ENCODE results near the gene FRS3.

Gene FRS3

GRCh38 chr6:41821266-41821665 is 41.6 kb upstream of the FRS3 start:
- DNase-seq (ENCODE audit: extremely low read depth, insufficient read length), result no peak
- no peaks in the 10 kb centered on the region for H3K27me3 ChIP-seq (replicated peaks; ENCODE audit: control insufficient read depth, insufficient read depth, low read length)
- no peak overlapping the region for H3K4me3 ChIP-seq (replicated peaks; ENCODE audit: low read depth, low read length)
- no peaks in the 10 kb centered on the region for H3K36me3 ChIP-seq (ENCODE audit: control insufficient read depth, insufficient read depth, low read length)
- TF ChIP-seq, protein P1, sequence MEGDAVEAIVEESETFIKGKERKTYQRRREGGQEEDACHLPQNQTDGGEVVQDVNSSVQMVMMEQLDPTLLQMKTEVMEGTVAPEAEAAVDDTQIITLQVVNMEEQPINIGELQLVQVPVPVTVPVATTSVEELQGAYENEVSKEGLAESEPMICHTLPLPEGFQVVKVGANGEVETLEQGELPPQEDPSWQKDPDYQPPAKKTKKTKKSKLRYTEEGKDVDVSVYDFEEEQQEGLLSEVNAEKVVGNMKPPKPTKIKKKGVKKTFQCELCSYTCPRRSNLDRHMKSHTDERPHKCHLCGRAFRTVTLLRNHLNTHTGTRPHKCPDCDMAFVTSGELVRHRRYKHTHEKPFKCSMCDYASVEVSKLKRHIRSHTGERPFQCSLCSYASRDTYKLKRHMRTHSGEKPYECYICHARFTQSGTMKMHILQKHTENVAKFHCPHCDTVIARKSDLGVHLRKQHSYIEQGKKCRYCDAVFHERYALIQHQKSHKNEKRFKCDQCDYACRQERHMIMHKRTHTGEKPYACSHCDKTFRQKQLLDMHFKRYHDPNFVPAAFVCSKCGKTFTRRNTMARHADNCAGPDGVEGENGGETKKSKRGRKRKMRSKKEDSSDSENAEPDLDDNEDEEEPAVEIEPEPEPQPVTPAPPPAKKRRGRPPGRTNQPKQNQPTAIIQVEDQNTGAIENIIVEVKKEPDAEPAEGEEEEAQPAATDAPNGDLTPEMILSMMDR (IDR thresholded peaks at IDR 0.05; ENCODE audit: insufficient read depth, low read length, poor library complexity, severe bottlenecking), result no peak

DNA sequence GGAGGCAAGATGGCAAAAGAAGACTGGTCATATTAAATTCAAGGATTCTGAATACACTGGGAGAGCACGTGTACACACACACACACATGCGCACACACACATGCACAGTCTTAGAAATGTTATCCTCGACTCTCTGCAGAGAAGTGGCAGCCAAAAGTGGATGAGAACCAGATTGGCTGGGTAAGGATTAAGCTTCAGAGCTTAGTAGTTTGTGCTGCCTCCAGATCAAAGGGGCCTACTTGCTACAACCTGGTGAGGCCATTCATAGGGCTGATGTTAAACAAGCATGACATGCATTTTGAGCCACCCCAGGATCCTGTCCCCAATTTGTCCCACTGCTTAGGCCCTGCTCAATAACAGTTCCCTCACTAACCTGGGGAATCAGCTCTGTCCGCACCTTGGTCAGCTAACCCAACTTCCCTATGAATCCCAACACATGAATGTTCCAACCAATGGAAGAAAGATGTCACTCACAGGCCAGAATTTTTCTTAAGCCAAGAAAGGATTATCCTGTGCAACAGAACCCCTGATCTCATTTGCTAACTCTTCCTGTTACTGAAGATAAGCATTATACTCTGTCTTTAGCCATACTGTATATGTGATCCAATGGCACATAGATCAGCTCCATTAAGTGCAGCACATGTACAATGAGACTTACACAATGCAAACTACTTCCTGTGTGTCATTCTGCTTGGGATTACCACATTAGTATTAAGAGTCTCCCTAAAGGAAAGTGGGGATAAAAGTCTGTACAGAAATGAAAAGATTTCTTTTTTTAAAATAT is 38.8 kb upstream of the FRS3 start:
- no peaks in the 10 kb centered on the region for H3K27me3 ChIP-seq (replicated peaks; ENCODE audit: control insufficient read depth, insufficient read depth, low read length)
- TF ChIP-seq, protein P1 (IDR thresholded peaks at IDR 0.05; ENCODE audit: insufficient read depth, low read length, poor library complexity, severe bottlenecking), result no peak
- DNase-seq (ENCODE audit: extremely low read depth, insufficient read length), result no peak
- H3K4me3 ChIP-seq (replicated peaks; ENCODE audit: low read depth, low read length), result no peak overlapping the region
- no peaks in the 10 kb centered on the region for H3K36me3 ChIP-seq (ENCODE audit: control insufficient read depth, insufficient read depth, low read length)

- H3K27me3 ChIP-seq (replicated peaks; ENCODE audit: control insufficient read depth, insufficient read depth, low read length), result no peaks in the 10 kb centered on the region
- H3K4me3 ChIP-seq (replicated peaks; ENCODE audit: low read depth, low read length), result no peak overlapping the region
- no peak for DNase-seq (ENCODE audit: extremely low read depth, insufficient read length)
- TF ChIP-seq, protein P1 (IDR thresholded peaks at IDR 0.05; ENCODE audit: insufficient read depth, low read length, poor library complexity, severe bottlenecking), result no peak
- H3K36me3 ChIP-seq (ENCODE audit: control insufficient read depth, insufficient read depth, low read length), result no peaks in the 10 kb centered on the region
Observed at GRCh38 chr6:41815587-41815986, 35.9 kb upstream of the FRS3 start.

DNA sequence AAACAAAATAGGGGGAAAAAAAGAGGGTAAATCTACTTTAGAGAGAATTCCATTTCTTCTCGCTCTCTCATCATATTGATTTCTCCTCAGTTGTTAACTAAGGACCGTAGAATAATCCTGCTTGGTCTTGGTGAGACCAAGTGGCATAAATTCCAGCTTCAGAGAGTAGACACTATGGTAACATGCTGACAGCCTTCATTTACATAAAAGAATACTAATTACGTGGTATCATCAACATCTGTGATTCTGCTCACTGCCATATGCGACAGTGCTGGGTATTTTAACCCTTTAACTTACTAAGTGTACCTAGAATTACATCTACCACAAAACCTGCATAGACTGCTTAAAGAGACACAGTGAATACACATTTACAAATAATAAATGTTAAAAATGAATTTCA is 34.9 kb upstream of the FRS3 start:
- Histone ChIP-seq H3K36me3 (ENCODE audit: control insufficient read depth, insufficient read depth, low read length) (no peaks in the 10 kb centered on the region), H3K27me3 (replicated peaks; ENCODE audit: control insufficient read depth, insufficient read depth, low read length) (no peaks in the 10 kb centered on the region), H3K4me3 (replicated peaks; ENCODE audit: low read depth, low read length) (no peak overlapping the region)
- TF ChIP-seq, protein P1 (IDR thresholded peaks at IDR 0.05; ENCODE audit: insufficient read depth, low read length, poor library complexity, severe bottlenecking), result no peak
- DNase-seq (ENCODE audit: extremely low read depth, insufficient read length), result no peak

- TF ChIP-seq, protein P1 (IDR thresholded peaks at IDR 0.05; ENCODE audit: insufficient read depth, low read length, poor library complexity, severe bottlenecking), result no peak
- Histone ChIP-seq H3K27me3 (replicated peaks; ENCODE audit: control insufficient read depth, insufficient read depth, low read length) (no peaks in the 10 kb centered on the region), H3K4me3 (replicated peaks; ENCODE audit: low read depth, low read length) (no peak overlapping the region), H3K36me3 (ENCODE audit: control insufficient read depth, insufficient read depth, low read length) (no peaks in the 10 kb centered on the region)
- DNase-seq (ENCODE audit: extremely low read depth, insufficient read length), result no peak
Observed at GRCh38 chr6:41813956-41814355, 34.3 kb upstream of the FRS3 start.
